Skeletal muscle cell (primary cell): Measurements from ENCODE around the gene ZFHX2.
A peak's percentile ranks its signal among the peaks of the same experiment; 100 is the strongest.

Experiments
- DNase-seq: peaks from one replicate; pipeline ENCODE4 v3.0.0-alpha.2; 2010; ENCODE audit warnings: low read depth
- H3K4me3 ChIP-seq: 2 replicates; pipeline ENCODE4 v1.5.1; 2011; ENCODE audit warnings: low read depth, mild to moderate bottlenecking, control low read depth, low read length, moderate library complexity

ZFHX2 gene

DNA sequence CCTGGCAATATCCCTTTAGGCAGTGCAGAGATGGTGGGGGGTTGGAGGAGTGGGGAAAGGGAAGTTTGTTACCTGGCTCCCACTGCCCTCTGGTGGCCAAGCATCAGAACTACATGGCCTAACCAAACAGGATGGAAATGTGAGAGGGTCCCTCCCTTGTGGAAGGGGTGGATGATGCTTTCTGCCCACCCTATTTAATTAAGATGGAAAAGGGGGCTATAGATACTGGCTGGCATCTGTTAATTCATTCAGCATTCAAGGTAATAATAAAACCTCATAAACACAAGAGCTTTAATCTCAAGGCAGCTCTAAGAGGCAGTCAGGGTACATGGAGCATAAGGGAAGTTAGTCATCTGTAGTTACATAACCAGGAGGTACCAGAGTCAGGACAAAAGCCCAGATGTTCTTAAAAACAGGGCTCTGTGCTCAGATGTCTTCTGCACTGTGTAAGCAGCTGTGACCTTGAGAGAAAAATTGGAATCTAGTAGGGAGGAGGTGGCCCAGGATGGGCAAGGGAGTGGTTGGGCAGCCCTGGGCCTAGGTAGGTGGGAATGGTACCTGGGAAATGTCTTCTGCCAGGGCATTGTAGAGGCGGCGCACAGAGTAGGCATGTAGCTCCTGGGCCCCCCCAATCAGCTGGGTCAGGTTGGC, 11.4 kb upstream of the ZFHX2 start:
- H3K4me3 ChIP-seq: no peak overlapping the region
- no peak for DNase-seq

DNA sequence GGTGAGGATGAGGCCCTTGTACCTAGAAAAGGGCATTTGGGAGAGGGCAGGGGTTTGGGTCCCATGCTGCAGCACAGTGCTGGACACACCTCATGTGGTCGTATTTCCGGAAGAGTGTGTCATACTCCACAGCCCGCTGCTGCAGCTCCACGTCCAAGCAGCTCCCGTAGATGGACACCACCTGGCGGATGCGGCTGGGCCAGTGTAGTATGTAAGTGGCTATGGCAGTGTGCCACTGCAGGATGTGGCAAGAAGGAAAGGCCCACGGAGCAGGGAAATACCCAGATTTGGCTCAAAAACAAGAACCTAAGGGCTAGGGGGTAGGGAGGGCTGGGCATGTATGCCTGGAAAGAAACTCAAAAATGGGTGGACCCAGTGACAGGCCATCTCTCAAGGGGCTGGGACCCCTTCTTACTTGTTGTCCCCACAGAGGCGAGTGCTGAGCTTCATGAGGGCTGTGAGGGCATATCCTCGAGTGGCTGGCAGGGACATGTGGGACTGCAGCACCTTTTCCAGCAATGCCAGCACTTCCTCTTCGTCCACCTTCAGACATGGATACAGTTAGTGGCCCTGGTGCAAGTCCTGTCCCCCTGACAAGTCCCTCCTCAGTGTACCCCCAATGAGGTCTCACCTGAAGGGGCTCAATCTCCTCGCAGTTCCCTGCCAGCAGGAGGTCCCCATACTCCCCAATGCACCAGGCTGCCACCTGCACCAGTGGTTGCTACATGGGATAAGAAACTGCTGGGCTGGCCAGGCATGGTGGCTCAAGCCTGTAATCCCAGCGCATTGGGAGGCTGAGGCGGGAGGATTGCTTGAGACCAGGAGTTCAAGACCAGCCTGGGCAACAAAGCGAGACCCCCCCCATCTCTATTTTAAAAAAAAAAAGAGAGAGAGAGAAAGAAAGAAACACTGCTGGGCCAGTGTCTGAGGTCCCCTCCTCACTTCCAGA, 10.6 kb upstream of the ZFHX2 start:
- no peak overlapping the region for H3K4me3 ChIP-seq
- no peak for DNase-seq

DNA sequence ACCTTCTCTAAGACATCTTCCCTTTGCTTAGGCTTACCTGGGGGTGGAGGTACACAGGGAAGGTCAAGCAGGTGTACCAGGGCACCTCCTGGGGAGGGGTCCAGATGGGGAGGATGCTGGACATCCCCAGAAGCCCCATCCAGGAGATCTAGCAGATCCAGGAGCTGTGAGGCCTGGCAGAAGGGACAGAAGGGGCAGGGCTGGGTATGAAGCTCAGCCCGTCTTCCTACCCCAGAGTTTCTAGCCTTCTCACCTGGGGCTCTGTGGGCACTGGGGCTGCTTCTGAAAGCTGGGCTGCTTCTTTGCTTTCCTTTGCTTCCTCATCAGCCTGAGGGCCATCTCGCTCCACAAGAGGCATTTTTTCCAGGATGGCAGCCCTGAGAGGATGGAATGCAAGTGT, 9.7 kb upstream of the ZFHX2 start:
- DNase-seq: no peak
- no peak overlapping the region for H3K4me3 ChIP-seq

DNA sequence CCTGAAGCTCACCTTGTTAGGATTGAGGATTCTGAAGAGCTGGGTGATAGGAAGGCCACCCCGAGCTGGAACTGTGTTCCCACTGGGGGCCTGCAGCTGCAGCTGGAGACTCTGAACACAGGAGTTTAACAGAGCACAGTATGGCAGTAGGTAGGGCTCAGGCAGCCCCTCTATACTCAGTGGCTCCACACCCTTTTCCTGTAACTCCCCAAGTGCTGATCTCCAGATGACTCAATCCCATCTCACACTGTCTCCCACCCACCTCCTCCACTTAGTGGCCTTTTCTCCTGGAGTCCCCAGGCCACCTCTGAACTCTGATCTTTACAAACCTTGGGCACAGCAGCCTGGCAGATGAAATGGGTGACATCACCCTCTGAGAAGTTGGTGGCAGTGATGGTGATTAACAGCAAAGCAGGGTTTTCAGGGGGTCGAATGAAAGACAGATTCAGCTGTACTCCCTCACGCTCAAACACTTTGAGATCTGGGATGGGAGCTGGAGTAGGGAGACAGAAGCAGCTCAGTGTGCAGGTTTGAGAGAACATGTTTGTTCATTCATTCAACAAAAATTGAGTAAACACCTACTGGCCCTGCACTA, 8.5 kb upstream of the ZFHX2 start:
- H3K4me3 ChIP-seq: no peak overlapping the region
- no peak for DNase-seq

DNA sequence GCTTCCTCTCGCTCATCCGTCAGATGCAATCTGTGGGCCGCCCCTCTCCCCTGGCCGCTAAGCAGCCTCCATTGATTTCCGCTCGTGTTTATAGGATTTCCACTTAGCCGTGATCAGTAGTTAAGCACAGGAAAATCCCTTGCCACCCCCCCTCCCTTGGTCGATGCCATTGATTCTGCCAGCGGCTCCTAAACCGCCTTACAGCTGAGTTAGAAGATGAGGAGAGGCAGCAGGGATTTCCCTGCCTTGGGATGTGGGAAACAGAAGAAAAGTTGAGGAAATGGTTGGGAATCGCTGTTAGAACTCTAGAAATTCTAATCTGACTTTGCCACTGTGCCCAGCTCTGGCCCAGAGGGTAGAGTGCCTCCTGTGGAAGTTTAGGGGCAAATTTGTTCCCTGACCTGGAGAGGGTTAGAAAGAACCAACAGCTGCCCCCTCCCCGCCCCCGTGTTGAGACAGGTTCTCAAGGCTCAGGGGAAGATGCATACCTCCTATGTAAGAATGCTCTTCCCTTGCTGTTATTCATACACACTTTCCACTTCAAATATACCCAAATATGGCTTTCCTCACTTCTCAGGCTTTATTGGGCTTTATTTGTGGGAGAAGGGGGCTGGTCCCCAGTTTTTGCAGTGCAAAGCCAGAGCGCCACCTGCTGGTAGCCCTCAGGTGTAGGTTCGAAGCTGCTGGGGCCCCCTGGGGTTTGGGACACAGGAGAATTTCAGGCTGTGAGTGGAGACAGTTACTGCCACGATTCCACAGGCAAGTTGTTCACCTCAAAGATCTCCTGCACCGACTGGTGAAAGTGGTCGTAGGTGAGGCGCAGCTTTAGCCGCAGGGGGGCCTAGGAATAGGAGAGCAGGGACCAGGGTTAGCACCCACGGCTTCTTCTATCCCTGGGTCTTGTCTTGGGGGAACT, 7.7 kb upstream of the ZFHX2 start:
- H3K4me3 ChIP-seq: no peak overlapping the region
- DNase-seq: no peak

DNA sequence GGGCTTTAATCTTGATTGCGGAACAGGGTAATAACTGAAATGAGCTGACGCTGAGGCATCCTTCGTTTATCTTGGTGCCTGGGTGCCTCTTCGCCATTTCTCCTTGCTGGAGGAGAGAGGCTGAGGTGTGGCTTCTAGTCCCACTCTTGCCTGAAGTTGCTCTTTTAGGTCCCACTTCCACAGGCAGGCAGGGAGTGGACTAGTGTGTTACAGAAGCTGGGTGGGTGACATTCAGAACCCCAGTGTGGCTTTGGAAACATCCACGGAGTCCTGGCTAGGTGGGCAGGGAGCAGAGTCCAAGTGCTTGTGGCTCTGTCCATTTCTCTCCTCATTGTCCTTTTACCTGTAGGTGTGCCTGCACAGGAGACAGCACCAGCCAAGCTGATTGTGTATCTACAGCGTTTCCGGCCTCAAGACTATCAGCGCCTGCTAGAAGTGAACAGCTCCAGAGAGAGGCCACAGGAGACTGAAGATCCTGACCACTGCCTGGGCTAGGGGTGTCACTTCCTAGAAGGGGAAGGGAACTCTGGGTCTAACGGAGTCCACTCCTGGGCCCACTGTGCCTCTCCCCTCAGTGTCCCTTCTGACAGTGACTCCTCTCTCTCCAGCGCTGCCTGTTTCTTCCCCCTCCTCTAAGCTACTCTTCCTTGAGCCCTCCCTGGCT, 6.9 kb upstream of the ZFHX2 start:
- H3K4me3 ChIP-seq: no peak overlapping the region
- no peak for DNase-seq

DNA sequence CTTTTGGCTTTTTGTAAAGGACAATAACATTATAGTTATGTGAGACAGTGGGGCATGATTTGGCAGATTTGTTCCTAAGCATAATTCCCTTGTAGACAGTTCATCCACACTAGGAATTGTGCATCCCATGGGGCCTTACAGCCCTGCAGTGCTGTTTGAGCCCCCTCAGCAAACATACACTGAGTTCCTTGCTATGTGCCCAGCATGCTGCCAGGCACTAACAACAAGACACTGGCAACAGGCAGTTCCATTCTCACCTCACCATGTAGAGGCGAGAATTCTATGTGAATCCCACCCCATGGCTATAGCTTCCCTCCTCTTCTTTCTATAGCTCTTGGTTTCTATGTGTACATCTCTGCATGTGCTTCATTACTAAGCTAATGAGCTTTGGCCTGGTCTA, 6.4 kb upstream of the ZFHX2 start:
- no peak for DNase-seq
- no peak overlapping the region for H3K4me3 ChIP-seq

DNA sequence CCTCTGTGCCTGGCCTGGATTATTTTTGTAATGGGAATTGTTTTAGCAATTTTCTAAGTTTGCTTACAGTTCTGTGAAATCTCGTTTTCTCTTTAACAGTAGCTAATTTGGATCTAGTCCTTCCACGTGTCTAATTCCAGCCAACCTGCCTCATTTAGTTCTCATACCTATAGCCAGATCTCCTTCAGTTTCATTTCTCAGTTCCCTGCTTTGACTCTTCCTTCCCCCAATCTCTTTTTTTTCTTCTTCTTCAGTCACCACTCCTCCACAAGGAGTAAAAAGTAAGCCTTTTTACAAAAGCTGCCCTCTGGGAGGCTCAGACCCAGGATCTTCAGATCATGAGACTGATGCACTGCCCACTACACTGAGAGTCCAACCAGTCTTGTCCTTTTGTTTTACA, 6.0 kb upstream of the ZFHX2 start:
- no peak for DNase-seq
- no peak overlapping the region for H3K4me3 ChIP-seq

DNA sequence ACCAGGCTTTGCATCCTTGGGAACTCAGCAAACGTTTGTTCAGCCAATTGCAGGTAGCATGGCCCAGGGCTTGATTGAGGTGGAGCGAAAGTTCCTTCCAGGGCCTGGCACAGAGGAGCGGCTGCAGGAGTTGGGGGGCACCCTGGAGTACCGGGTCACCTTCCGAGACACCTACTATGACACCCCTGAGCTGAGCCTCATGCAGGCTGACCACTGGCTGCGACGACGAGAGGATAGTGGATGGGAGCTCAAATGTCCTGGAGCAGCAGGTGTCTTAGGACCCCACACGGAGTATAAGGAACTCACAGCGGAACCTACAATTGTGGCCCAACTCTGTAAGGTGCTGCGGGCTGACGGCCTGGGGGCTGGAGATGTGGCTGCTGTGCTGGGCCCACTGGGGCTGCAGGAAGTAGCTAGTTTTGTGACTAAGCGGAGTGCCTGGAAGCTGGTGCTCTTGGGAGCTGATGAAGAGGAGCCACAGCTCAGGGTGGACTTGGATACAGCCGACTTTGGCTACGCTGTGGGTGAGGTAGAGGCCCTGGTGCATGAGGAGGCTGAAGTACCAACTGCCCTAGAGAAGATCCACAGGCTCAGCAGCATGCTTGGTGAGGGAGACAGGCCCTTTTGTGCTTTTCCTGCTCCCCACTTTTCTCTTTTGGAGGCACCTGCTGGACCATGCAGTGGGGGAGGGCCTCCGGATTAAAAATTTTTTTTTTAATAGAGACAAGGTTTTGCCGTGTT, 5.3 kb upstream of the ZFHX2 start:
- peak overlapping the region; percentile 91 for H3K4me3 ChIP-seq
- no peak for DNase-seq

DNA sequence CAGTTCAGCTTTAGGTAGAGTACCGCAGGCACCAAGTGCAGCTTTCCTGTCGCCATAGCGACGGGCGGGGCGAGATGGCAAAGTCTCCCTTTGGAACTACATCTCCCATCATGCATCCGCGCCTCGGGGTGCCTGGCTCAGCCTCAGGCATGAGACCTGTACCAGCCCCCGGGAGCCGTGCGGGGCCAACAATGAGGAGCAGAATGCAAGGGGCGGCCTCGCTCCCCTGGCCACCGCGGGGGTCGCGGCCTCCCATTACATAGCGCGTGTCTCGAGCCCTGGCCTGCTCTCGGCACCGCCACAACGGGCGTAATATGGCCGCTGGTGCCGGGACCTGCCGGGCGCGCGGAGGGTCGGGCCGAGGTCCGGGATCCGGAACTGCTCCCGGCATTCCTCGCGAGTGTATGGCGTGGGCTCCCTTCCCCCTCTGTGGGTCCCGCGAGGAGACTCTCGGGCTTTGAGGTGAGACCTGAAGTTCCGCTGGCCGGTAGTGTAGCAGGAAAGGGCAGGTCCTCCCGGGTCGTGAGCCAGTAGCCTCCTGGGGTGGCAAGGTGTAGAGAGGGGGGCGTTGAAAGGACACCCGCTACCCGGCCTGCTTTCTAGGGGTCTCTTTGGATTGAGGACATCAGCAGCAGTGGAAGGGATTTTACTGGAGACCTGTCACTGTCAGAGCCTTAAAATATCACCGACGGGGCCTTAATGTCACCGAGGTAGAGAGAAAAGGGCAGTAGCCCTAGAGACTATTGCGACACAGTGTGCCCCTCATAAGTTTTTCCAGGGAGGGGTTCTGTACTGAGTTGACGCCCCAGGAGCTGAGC, 4.5 kb upstream of the ZFHX2 start, which contains the start of gene THTPA:
Gene THTPA (plus strand): TSS at position 390 of the 818 bp plus-strand sequence. CDS start 487 bp downstream, outside the sequence.
- DNase-seq: no peak
- peak within 1 kb of the TSS; percentile 91 for H3K4me3 ChIP-seq

DNA sequence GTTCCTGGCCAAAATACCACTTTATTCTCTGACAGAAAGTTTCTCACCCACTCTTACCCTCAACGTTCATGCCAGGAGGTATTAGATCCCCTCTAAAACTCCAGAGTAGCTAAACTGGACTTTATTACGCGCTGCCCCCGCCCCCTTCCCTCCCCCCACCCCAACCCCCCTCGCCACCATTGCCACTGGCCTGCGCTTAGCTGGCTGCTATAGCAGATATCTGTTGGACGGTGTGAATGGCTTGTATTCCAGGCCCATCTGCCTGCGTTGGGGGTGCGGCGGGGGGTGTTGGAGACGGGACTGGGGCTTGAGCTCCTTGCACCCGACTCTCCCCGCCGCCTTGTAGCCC, 3.9 kb upstream of the ZFHX2 start:
- peak overlapping the region; percentile 91 for H3K4me3 ChIP-seq
- DNase-seq: no peak

DNA sequence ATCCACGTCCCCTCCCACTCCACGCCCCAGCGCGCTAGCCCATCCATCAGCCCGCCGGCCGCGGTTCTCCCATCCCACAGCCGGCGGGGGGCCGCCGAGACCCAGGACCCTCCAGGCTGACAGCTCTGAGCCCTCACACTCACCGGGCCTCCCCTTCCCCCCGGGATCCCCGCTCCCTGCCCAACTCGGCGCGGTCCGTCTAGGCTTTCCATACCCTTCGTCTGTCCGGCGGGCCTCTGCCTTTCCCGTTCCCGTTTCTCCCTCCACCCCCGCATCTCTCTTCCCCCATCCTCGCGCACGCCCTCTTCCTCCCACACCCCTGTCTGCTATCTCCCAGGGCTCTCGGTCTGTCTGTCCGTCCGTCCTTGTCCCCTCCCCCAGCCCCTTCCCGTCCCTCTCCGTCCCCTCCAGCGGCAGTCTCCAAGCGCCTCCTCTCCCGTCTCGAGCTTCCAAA, 726 bp downstream of the ZFHX2 start:
- no peak for DNase-seq
- H3K4me3 ChIP-seq: peak overlapping the region; percentile 58

DNA sequence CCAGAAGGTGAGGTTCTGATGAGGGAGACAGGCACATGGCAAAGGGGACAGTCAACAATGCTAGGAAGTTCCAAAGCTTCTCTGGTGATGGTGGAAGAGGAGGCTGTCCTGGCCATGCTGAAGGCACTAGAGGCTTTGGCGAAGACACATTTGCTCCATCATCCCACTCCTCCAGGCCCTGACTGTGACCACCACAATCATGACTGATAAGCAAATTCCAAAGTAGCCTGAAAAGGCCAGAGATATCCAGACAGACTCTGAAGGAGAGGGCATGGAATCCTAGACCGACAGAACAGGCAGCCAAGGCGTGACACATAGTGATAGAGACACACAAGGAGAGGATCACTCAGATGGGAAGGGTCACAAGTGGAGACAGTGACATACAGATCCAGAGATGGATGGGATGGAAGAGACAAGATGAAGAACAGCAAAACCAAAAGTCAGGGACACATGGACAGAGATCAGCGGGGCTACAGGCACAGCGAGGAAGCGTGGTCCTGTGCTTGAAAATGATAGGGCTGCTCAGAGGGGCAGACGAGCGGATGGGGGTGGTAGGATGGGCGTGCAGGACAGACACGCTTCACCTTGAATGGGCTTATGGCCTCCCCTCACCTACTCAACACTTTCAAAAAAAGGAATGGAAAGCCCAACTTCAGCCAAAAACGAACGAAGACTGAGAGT, 1.3 kb downstream of the ZFHX2 start:
- DNase-seq: no peak
- peak overlapping the region; percentile 58 for H3K4me3 ChIP-seq

DNA sequence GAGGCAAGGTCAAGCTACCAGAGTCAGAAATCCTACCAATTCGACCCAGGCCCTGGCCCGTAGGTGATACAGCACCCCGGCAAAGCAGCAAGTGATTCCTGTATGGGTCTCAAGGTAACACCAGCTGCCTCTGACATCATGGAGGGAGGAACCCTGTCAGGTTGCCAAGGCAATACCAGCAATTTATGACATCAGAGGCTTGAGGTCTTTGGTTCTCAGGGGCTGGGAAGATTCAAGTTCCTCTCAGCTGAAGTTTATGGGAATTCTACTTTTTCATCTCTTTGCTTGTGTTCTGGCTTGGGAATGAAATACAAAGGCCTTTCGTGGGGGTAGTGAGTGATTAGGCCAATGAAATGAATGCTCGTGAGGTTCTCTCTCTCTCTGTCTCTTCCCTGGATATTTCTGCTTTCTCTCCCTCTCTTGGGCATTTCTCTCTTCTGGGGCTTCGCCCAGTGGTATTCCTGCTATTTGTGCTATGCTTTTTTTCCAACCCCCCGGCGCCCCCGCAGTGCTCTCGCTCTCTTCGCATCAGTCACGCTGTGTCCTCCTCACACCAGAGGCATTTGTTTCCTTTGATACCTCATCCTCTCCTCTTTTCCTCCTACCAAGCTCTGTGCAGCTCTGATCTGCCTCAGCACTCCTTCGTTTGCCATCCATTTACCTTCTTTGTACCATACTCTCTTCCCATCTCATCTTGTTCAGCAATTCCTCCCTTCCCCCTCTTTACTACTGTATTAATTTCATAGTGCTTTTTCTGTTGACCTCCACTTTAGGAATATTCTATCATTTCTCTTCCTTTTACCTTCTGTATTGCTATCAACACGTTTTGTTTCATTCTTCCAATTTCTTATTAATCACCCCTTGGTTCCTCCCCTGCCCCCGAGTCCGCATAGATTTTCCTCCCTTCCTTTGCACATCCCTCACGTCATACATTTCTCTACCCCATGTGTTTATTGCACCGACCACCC, 2.9 kb downstream of the ZFHX2 start:
- no peak for DNase-seq
- no peak overlapping the region for H3K4me3 ChIP-seq

DNA sequence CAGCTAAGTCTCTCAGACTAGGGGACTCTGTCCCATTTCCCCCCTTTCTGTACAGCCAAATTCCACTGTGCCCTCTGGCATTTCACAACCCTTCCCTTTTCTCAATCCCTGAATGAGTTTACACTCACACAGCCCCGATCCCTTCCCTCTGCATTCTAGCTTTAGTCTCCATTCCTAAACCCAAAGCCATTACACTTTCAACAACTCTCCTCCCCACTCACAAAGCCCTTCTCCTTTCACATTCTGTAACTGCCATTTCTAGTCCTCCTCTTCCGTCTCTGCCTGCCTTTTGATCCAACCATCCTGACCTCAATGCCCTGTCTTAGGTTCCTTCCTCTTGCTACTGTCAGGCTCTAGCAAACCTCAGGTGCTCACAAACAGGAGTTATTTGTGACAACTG, 3.6 kb downstream of the ZFHX2 start:
- no peak overlapping the region for H3K4me3 ChIP-seq
- no peak for DNase-seq
